K562 (cell line): ENCODE data around the gene ZNF613. TPM values are rescaled to one million over a fixed set of nuclear protein-coding genes. Genes with fewer than 3 reads are reported as not detected.
"Not testable (repeated sequence)": the region's sequence is repeated elsewhere in the genome, so short reads cannot be mapped to it uniquely, and the experiment has no call there.

Experiments
- ATAC-seq: fragments of 200-7000 bp; cut with Tn5 transposase; 3 replicates; pipeline ENCODE4 v1.9.1; 2020; ENCODE audit warnings: moderate library complexity
- BruUV-seq: library from RNA; stranded (reverse); fragments of 400-500 nt; replicated peaks from 2 replicates; lab custom pipeline; 2021; lab: Mats Ljungman, UMichigan
- CTCF ChIA-PET: fragments of 300-600 bp; formaldehyde crosslinking; extraction: SDS; loops from one replicate; lab custom pipeline; 2021; ENCODE audit warnings: low intra/inter-chr PET ratio; lab: Yijun Ruan, JAX
- POLR2A ChIA-PET: fragments of 300-600, 350-650 bp; sonication (Branson Sonifier 250); formaldehyde crosslinking; extraction: SDS; loops from one replicate; lab custom pipeline; 2021; ENCODE audit warnings: antibody characterized with exemption, inconsistent platforms; lab: Yijun Ruan, JAX
- DNase-seq, 4 experiments: peaks; one replicate each; pipeline versions ENCODE4 v3.0.0 to v3.0.0-alpha.2; 2011 to 2018; ENCODE audit warnings: low spot score in 3 of 4, mixed read lengths in 3 of 4; ENCODE audit errors: extremely low read depth in 1 of 4
- FAIRE-seq: peaks from 2 replicates; lab custom pipeline; 2011; peaks lifted over from hg19 to GRCh38; lab: Jason Lieb, UNC
- H2AFZ ChIP-seq: 2 replicates; pipeline ENCODE4 v1.6.0; 2011; ENCODE audit warnings: low read depth, low read length, control low read depth, inconsistent platforms
- H3K27ac ChIP-seq: fragments of 200-600 bp; 3 replicates; pipeline ENCODE4 v1.8.0; 2011; ENCODE audit warnings: low read depth, mild to moderate bottlenecking, control low read depth, inconsistent platforms, low read length, moderate library complexity, mixed read lengths; ENCODE audit errors: extremely low read depth
- H3K27me3 ChIP-seq, 2 experiments: fragments of 300-600 bp in 1 of 2; 2 replicates in 1 of 2; 3 replicates in 1 of 2; pipeline versions ENCODE4 v1.6.0 to v1.8.0; 2011; ENCODE audit warnings: inconsistent platforms in 2 of 2, low read length in 2 of 2, mild to moderate bottlenecking in 1 of 2, mixed read lengths in 1 of 2, moderate library complexity in 1 of 2; ENCODE audit not compliant: control insufficient read depth in 2 of 2, insufficient read depth in 2 of 2
- H3K36me3 ChIP-seq: fragments of 300-600 bp; 3 replicates; pipeline ENCODE4 v1.8.0; 2011; ENCODE audit warnings: mild to moderate bottlenecking, low read length, inconsistent platforms; ENCODE audit not compliant: control insufficient read depth, insufficient read depth
- H3K4me1 ChIP-seq, 2 experiments: fragments of 200-600 bp in 1 of 2; replicated peaks in 1 of 2; 2 replicates in 1 of 2; 3 replicates in 1 of 2; pipeline versions ENCODE4 v1.5.1 to v1.8.0; 2011; ENCODE audit warnings: inconsistent platforms in 2 of 2, low read length in 2 of 2, mild to moderate bottlenecking in 1 of 2, mixed read lengths in 1 of 2, moderate library complexity in 1 of 2; ENCODE audit not compliant: control insufficient read depth in 2 of 2, insufficient read depth in 2 of 2
- H3K4me2 ChIP-seq: 2 replicates; pipeline ENCODE4 v1.6.1; 2011; ENCODE audit warnings: low read length, control low read depth, inconsistent platforms, mixed read lengths; ENCODE audit not compliant: insufficient read depth
- H3K4me3 ChIP-seq: fragments of 200-600 bp; sonication (generic), shearing (Covaris generic); 2 replicates; pipeline ENCODE4 v1.5.1; 2016; ENCODE audit warnings: control low read depth, inconsistent platforms
- H3K79me2 ChIP-seq: fragments of 200-600 bp; 3 replicates; pipeline ENCODE4 v1.8.0; 2011; ENCODE audit warnings: low read length, inconsistent platforms; ENCODE audit not compliant: control insufficient read depth, insufficient read depth
- H3K9ac ChIP-seq, 2 experiments: 2 replicates each; pipeline versions ENCODE4 v1.6.0 to v1.6.1; 2011; ENCODE audit warnings: low read depth in 2 of 2, low read length in 2 of 2, control low read depth in 1 of 2, inconsistent platforms in 1 of 2, mild to moderate bottlenecking in 1 of 2, mixed read lengths in 1 of 2; ENCODE audit not compliant: insufficient read depth in 1 of 2
- H3K9me1 ChIP-seq: one replicate; pipeline ENCODE4 v1.6.0; 2011; ENCODE audit warnings: inconsistent platforms, mild to moderate bottlenecking, low read length, moderate library complexity; ENCODE audit not compliant: control insufficient read depth, insufficient read depth
- H3K9me3 ChIP-seq: replicated peaks from 2 replicates; pipeline ENCODE4 v1.5.1; 2011; ENCODE audit warnings: low read depth, low read length, inconsistent platforms; ENCODE audit not compliant: control insufficient read depth, insufficient read depth
- H4K20me1 ChIP-seq: replicated peaks from 2 replicates; pipeline ENCODE4 v1.6.1; 2011; ENCODE audit warnings: low read length, inconsistent platforms, mixed read lengths; ENCODE audit not compliant: control insufficient read depth, insufficient read depth
- EZH2 ChIP-seq: IDR thresholded peaks from 2 replicates; pipeline ENCODE4 v1.6.1; 2012; ENCODE audit warnings: low read depth, mild to moderate bottlenecking, inconsistent platforms, low read length, borderline replicate concordance
- FOXP1 ChIP-seq: sonication (generic); formaldehyde crosslinking; IDR thresholded peaks from 2 replicates; pipeline ENCODE4 v1.8.0; 2022; ENCODE audit warnings: mild to moderate bottlenecking, missing genetic modification reagents
- GABPB1 ChIP-seq: sonication (generic); formaldehyde crosslinking; IDR thresholded peaks from 2 replicates; pipeline ENCODE4 v1.8.0; 2022; ENCODE audit warnings: mild to moderate bottlenecking, missing genetic modification reagents
- IRF2 ChIP-seq: sonication (generic); formaldehyde crosslinking; IDR thresholded peaks from 2 replicates; pipeline ENCODE4 v1.8.1; 2022; ENCODE audit warnings: mild to moderate bottlenecking, missing genetic modification reagents
- NR4A1 ChIP-seq, 2 experiments: fragments of 250-450 bp in 1 of 2; fragments of 450-650 bp in 1 of 2; sonication (Bioruptor Pico) in 1 of 2; IDR thresholded peaks; 2 replicates each; pipeline versions ENCODE4 v1.4.0 to v1.6.1; 2016 to 2020; ENCODE audit warnings: mild to moderate bottlenecking in 2 of 2, missing compliant biosample characterization in 1 of 2, missing genetic modification characterization in 1 of 2, moderate library complexity in 1 of 2
- PRMT5 ChIP-seq: sonication (generic); formaldehyde crosslinking; IDR thresholded peaks from 2 replicates; pipeline ENCODE4 v1.5.0; 2020; ENCODE audit warnings: missing genetic modification reagents
- SRSF1 ChIP-seq: fragments of 200-400 bp; formaldehyde crosslinking; IDR thresholded peaks from 2 replicates; pipeline ENCODE4 v1.6.1; 2017; ENCODE audit warnings: mild to moderate bottlenecking, low read depth, low read length, moderate library complexity
- TAF1 ChIP-seq: IDR thresholded peaks from 2 replicates; pipeline ENCODE4 v1.6.1; 2011; ENCODE audit warnings: mild to moderate bottlenecking, low read length, moderate library complexity; ENCODE audit not compliant: insufficient read depth, control insufficient read depth, severe bottlenecking; ENCODE audit errors: extremely low read depth
- THAP7 ChIP-seq: fragments of 250-450 bp; sonication (Bioruptor Pico); IDR thresholded peaks from 2 replicates; pipeline ENCODE4 v1.5.0; 2021
- ZBTB7A ChIP-seq: IDR thresholded peaks from 2 replicates; pipeline ENCODE4 v1.6.1; 2011; ENCODE audit warnings: low read depth, mild to moderate bottlenecking, low read length, moderate library complexity, borderline replicate concordance; ENCODE audit not compliant: control insufficient read depth
- ZNF277 ChIP-seq: fragments of 250-450 bp; sonication (Bioruptor Pico); IDR thresholded peaks from 2 replicates; pipeline ENCODE4 v1.8.0; 2022; ENCODE audit warnings: inconsistent platforms, mild to moderate bottlenecking, moderate library complexity, borderline replicate concordance
- ZNF655 ChIP-seq: fragments of 250-450 bp; sonication (Bioruptor Pico); IDR thresholded peaks from 2 replicates; pipeline ENCODE4 v1.5.0; 2021
- WGBS: fragments of 100-300 bp; shearing (Covaris generic); methylation state at CpG from one replicate; pipeline ENCODE4 v1.1.6; 2016; ENCODE audit warnings: low coverage, mixed read lengths; ENCODE audit not compliant: insufficient coverage; ENCODE audit errors: missing lambda C conversion rate; 5-methylcytosine and 5-hydroxymethylcytosine counted together
- in situ Hi-C: fragments of 300-500 bp; cut with MboI; formaldehyde crosslinking; loops from 4 replicates; pipeline ENCODE4 v1.15.0; 2018; ENCODE audit warnings: inconsistent platforms, mixed read lengths
- intact Hi-C: fragments of 100-400 bp; cut with micrococcal nuclease; formaldehyde crosslinking; loops from 2 replicates; pipeline ENCODE4 v1.14.2; 2022
- polyA plus RNA-seq, 8 experiments: library from polyadenylated mRNA; depleted of rRNA in 4 of 8; stranded (reverse) in 5 of 8; unstranded in 3 of 8; fragments of >200 nt; fragmentation: Nextera tagmentation in 2 of 8; fragmentation: Illumina TruSeq in 1 of 8; extraction: Ambion mirVana in 2 of 8; extraction: Trizol in 1 of 8; gene quantifications; 2 replicates each; pipeline versions ENCODE4 v1.2.1 to v1.2.3, GENCODE V29; 2011 to 2014; ENCODE audit warnings: inconsistent platforms in 1 of 8, missing spikeins in 1 of 8
- total RNA-seq, 7 experiments: library from RNA; depleted of rRNA in 6 of 7; stranded (reverse); fragments of >200 nt in 6 of 7; fragmentation: Illumina TruSeq in 2 of 7; extraction: Trizol in 2 of 7; gene quantifications; 2 replicates each; pipeline versions ENCODE4 v1.2.1 to v1.2.3, GENCODE V29; 2011 to 2021; ENCODE audit warnings: low replicate concordance in 1 of 7

ZNF613 gene
- total and polyA plus RNA-seq, 9 of the 15 experiments (the other 6 are each of a cell fraction or from before 2014, with no cell fraction given): 2.1 to 4.5 (median 2.7) TPM

GRCh38 chr19:51957846-51958245 lies 30.6 kb downstream of the ZNF613 start:
- intact Hi-C loops, H3K4me2 ChIP-seq, ATAC-seq, in situ Hi-C loops, H3K27ac ChIP-seq, H3K9me1 ChIP-seq, H3K36me3 ChIP-seq, H3K4me3 ChIP-seq, H3K9me3 ChIP-seq, BruUV-seq, H2AFZ ChIP-seq, POLR2A ChIA-PET, CTCF ChIA-PET, DNase-seq, H3K27me3 ChIP-seq, H4K20me1 ChIP-seq, H3K9ac ChIP-seq, H3K79me2 ChIP-seq, FAIRE-seq: not testable (repeated sequence)
- peaks cover 0 to 16% of the 10 kb centered on the region in 2 experiments; a peak in 3 of 5 replicates for H3K4me1 ChIP-seq
- 8% methylated on average over 4 of the region's 4 CpGs for WGBS

GRCh38 chr19:51959791-51960190 lies 32.5 kb downstream of the ZNF613 start:
- H2AFZ ChIP-seq: 0 out of 2 replicates have a peak overlapping the region, but pooled peaks have one; percentile 9
- peaks cover 6% of the 10 kb centered on the region for H3K9me3 ChIP-seq
- H3K9me1 ChIP-seq: no peaks in the 10 kb centered on the region
- no peak for FAIRE-seq
- in situ Hi-C loops (no loop called here), intact Hi-C loops (no loop called here)
- H3K79me2 ChIP-seq: no peaks in the 10 kb centered on the region
- peaks cover 0 to 16% of the 10 kb centered on the region in 2 experiments; a peak in 3 of 5 replicates for H3K4me1 ChIP-seq
- CTCF ChIA-PET: no interaction called here
- H3K4me2 ChIP-seq: no peak overlapping the region
- H4K20me1 ChIP-seq: no peaks in the 10 kb centered on the region
- ATAC-seq: no peak
- H3K4me3 ChIP-seq: no peak overlapping the region
- no peak overlapping the region for H3K27ac ChIP-seq
- no TSS peak for BruUV-seq
- POLR2A ChIA-PET: interaction anchor here (0.6 kb wide), 2 partner anchors 320 to 621 kb away, joined by 3 read pairs; no protein-coding TSS in a partner anchor
- 42% methylated on average over 4 of the region's 4 CpGs for WGBS
- no peak overlapping the region for H3K9ac ChIP-seq
- no peaks in the 10 kb centered on the region for H3K27me3 ChIP-seq
- no peaks in the 10 kb centered on the region for H3K36me3 ChIP-seq
- DNase-seq: no peak
- TF ChIP-seq ZNF655 (no peak), SRSF1 (no peak), ZBTB7A (no peak), GABPB1 (CRISPR knock-in tag) (no peak), FOXP1 (no peak), PRMT5 (CRISPR knock-in tag) (no peak), THAP7 (CRISPR knock-in tag) (no peak), ZNF277 (CRISPR knock-in tag) (no peak), EZH2 (no peak), IRF2 (no peak), NR4A1 (CRISPR knock-in tag; IDR thresholded peaks at IDR 0.05) (no peak), NR4A1 (tag; IDR thresholded peaks at IDR 0.05) (no peak), TAF1 (no peak)
